Activated CD8-positive, alpha-beta memory T cell treated with anti-CD3 and anti-CD28 coated beads, Interleukin-2, amount 50 U/mL, for 1 hour (primary cell): ENCODE measurements around the gene TFB1M.
"Not testable (repeated sequence)": the region's sequence is repeated elsewhere in the genome, so short reads cannot be mapped to it uniquely, and the experiment has no call there.

Source experiments
- DNase-seq: peaks from one replicate; pipeline ENCODE4 v3.0.0-alpha.2; 2020; ENCODE audit errors: extremely low read depth

The TFB1M gene

DNA sequence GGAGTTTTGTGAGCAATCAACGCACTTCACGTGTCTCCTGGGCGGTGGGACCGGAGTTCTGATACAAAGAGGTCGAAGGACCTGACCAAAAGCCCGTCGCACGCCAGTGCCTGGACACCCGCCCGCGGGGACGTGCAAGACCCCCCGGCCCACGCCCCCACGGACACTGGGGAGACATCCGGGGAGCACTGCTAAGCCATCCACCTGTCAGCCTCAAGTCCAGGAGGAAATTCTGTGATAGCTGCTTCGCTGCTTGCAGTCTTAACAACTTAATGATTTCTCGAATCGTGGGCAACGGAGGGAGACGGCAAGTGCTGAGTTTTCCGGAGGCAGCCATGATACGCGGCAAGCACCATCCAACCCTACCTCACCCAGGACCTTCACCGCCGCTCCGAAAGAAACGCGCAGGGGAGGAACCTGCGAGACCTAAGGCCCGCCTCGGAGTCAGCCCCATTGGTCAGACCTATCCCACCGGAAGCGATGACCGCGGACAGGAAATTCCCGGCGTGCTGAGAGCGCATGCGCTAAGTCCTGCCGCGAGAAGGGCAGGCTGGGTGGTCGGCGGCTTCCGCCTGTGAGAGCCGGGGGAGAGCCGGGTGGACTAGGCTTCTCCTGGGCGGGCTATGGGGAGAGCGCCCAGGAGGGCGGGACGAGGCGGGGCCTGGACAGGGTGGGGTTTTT is at the start of gene TFB1M:
TFB1M (minus strand) TSS at position 393 of the 681 bp plus-strand sequence; CDS start at position 337, 56 bp downstream.
- peak; percentile 96 for DNase-seq

- not testable (repeated sequence) for DNase-seq
Observed at GRCh38 chr6:155364021-155364420, 49.7 kb upstream of the TFB1M start.

GRCh38 chr6:155362968-155363632 is 48.8 kb upstream of the TFB1M start:
- not testable (repeated sequence) for DNase-seq

GRCh38 chr6:155354167-155354566 is 39.9 kb upstream of the TFB1M start:
- no peak for DNase-seq

DNA sequence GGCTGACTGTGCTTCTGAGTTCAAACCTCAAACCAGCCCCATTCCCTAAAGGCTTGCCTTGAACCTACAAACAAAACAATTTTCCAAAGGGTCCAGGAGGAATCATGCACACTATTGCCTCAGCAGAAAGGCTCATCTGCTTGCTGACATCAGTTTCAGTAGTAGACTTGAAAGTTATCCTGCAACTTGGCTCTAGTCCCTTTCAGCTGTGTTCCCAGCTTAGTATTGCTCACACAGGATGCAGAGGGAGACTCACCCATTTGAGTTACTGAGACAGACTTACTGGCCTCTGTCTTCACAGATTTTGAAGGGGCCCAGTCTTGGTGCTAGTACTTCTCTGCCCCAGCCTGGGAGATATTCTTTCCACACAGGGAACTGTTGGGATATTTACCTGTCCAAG is 38.5 kb upstream of the TFB1M start:
- DNase-seq: no peak

- no peak for DNase-seq
Observed at GRCh38 chr6:155352130-155352420, 37.8 kb upstream of the TFB1M start.

GRCh38 chr6:155351273-155352129 is 37.2 kb upstream of the TFB1M start:
- no peak for DNase-seq

- DNase-seq: no peak
Observed at GRCh38 chr6:155349956-155350355, 35.7 kb upstream of the TFB1M start.

DNA sequence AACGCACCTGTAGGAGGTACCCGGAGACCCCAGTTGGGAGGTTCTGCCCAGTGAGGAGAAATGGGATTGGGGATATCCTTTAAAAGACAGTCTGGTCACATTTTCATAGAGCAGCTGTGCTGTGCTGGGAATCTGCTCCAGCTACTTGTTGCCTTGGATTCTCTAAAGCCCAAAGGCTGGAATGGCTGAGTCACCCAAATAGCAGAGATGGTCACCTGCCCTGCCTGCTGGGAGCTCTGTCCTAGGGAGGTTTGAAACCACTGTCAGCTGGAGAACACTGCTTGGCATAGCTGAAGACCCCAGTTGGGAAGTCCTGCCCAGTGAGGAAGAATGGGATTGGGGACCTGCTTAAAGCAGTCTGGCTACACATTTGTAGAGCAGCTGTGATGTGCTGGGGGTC is 34.8 kb upstream of the TFB1M start:
- DNase-seq: no peak

- no peak for DNase-seq
Observed at GRCh38 chr6:155347800-155348199, 33.5 kb upstream of the TFB1M start.

DNA sequence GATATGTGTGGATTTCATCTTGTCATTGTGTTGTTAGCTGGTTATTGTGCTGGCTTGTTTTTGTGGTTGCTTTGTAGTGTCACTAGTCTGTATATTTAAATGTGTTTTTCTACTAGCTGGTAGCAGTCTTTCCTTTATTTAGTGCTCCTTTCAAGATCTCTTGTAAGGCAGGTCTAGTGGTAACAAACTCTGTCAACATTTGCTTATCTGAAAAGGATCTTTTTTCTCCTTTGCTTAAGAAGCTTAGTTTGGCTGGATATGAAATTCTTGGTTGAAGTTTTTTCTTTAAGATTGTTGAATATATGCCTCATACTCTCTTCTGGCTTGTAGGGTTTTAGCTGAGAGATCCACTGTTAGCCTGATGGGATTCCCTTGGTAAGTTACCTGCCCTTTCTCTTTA is 32.7 kb upstream of the TFB1M start:
- no peak for DNase-seq

DNA sequence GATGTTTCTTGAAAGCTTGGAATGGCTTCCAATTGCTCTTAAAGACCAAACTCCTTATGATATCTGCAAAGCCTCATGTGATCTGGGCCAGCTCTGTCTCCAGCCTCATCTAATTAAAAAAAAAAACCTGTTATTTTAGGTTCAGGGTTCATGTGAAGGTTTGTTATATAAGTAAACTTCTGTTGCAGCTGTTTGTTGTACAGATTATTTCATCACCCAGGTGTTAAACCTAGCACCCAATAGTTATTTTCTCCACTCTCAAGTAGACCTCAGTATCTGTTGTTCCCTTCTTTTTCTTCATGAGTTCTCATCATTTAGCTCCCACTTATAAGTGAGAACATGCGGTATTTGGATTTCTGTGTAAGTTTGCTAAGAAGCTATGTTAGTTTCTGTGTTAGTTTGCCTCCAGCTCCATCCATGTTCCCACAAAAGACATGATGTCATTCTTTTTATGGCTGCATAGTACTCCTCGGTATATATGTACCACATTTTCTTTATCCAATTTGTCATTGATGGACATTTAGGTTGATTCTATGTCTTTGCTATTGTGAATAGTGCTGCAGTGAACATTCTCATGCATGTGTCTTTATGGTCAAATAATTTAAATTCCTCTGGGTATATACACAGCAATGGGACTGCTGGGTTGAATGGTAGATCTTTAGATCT is 30.2 kb upstream of the TFB1M start:
- no peak for DNase-seq

DNA sequence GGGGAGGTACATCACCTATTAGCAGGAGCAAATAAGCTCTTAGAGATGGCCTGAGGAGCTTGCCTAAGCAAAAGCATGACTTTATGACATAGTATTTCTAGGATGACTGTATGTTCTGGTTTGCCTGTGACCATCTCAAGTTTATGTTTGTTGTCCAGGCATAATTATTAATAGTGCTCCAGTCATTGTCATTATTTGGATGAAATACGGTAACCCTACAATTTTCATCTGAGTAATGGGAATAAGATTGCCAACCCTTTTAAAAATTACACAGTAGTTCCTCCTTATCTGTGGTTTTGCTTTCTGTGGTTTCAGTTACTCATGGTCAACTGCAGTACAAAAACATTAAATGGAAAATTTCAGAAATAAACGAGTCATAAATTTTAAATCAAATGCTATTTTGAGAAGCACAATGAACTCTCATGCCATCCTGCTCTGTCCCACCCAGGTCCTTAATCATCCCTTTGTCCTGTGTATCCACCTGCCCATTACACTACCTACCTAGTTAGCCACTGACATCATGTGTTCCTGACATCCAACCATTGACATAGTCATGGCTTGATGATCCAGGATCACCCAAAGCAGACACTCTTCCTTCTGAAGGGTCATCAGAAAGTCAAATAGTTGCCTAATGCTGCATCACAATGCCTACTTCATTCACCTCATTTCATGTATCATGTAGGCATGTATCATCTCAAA is 27.0 kb upstream of the TFB1M start:
- no peak for DNase-seq

DNA sequence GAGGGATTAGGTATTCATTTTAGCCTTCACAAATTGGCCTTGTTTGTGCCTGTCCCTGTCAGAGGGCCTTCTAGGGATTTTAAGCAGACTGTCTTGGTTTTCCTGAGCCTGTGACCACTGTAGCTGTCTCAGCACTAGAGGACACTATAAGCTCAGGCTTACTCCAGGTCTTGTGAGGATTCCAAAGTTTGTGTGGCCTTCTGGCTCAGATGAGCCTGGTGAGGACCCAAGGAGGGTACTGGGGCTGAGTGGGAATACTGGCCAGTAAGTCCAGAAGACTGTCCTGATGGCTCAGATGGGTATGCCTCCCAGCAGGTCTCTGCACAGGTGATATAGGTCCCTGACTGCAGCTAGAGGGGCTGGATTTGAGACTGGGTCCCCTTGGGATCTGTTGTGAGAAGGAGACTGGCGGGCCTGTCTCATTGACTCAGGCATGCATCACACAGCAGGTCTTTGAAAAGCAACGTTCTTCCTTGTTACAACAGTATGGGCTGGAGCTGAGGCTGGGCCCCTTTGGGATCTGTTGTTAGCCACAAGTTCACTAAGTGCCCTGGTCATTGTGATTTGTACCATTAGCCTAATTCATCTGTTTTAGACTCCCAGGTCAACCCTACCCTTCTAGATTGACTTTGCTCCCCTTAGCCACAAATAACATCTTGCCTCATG is 26.3 kb upstream of the TFB1M start:
- DNase-seq: no peak

- DNase-seq: not testable (repeated sequence)
Observed at GRCh38 chr6:155339929-155340328, 25.6 kb upstream of the TFB1M start.

DNA sequence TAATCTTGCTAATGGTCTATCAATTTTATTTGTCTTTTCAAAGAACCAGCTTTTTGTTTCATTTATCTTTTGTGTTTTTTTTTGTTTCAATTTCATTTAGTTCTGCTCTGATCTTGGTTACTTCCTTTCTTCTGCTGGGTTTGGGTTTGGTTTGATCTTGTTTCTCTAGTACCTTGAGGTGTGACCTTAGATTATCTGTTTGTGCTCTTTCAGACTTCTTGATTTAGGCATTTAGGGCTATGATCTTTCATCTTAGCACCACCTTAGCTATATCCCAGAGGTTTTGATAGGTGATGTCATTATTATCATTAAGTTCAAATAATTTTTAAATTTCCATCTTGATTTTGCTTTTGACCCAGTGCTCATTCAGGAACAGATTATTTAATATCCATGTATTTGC is 24.0 kb upstream of the TFB1M start:
- DNase-seq: not testable (repeated sequence)

DNA sequence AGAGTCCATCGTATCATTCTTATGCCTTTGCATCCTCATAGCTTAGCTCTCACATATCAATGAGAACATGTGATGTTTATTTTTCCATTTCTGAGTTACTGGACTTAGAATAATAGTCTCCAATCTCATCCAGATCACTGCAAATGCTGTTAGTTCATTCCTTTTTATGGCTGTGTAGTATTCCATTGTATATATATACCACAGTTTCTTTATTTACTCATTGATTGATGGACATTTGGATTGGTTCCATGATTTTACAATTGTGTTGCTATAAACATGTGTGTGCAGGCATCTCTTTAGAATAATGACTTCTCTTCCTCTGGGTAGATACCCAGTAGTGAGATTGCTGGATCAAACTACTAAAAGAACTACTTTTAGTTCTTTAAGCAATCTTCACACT is 21.0 kb upstream of the TFB1M start:
- no peak for DNase-seq

DNA sequence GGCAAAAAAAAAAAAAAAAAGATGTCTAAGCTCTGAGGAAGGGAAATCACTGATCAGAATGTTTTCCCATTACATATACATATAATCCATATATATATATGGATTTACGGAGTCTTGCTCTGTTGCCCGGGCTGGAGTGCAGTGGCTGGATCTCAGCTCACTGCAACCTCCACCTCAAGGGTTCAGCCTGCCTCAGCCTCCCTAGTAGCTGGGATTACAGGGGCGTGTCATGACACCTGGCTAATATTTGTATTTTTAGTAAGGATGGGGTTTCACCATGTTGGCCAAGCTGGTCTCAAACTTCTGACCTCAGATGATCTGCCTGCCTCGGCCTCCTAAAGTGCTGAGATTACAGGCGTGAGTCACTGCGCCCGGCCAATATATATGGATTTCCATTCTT is 19.8 kb upstream of the TFB1M start:
- DNase-seq: not testable (repeated sequence)

DNA sequence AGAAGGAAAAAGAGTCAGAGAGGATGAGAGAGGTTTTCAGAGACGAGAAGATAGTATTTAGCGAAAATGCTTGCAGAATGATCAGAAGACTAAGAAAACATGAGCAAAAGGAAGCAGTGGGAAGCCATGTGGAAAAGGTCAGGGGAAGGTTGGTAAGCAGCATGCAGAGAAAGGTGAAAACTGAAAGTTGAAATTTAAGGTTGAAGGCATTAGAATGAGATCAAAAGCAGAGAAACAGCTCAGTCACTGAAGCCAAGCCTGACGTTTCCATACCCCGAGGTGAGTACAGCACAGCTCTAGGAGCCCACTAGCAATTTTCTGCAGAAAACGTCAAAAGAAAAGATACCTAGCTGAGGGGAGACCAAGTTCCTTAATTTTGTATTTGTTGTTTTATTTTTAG is 19.1 kb upstream of the TFB1M start:
- DNase-seq: no peak

DNA sequence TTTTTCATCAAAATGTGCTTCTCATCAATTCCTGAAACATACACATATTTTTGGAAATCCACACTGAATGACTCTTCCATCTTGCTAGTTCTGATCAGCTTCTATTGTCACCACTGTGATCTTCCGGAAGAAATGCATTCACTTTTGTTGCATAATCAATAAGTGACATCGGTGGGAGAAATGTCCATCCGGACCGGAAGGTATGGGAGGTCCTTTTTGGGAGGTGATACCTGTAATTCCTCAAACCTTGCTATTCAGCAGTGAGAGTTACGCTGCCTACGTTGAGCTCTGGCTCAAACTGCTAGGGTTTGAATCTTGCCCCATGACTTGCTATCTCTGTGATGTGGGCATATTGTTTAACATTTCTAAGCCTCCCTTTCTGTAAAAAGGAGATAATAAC is 16.6 kb upstream of the TFB1M start:
- DNase-seq: no peak

GRCh38 chr6:155330133-155330734 is 15.9 kb upstream of the TFB1M start:
- DNase-seq: no peak
